Immature natural killer cell (primary cell): Measurements from ENCODE around the gene FNDC5. TPM values are rescaled to one million over a fixed set of nuclear protein-coding genes. Genes with fewer than 3 reads are reported as not detected.

Experiments
- DNase-seq, 3 donors: peaks; one replicate each; pipeline ENCODE4 v3.0.0; 2022; ENCODE audit warnings: mixed read lengths in 1 of 3
- H3K27ac Mint-ChIP-seq, 6 donors: one replicate each; pipeline ENCODE4 v1.8.0; 2020; ENCODE audit warnings: mixed read lengths in 6 of 6, mild to moderate bottlenecking in 5 of 6, inconsistent platforms in 4 of 6, moderate library complexity in 3 of 6
- H3K27me3 Mint-ChIP-seq, 3 donors: one replicate each; pipeline ENCODE4 v1.8.0; 2020 to 2021; ENCODE audit warnings: low read depth in 3 of 3, mild to moderate bottlenecking in 3 of 3, mixed read lengths in 3 of 3, moderate library complexity in 3 of 3, inconsistent platforms in 1 of 3
- H3K36me3 Mint-ChIP-seq, 3 donors: one replicate each; pipeline ENCODE4 v1.8.0; 2020; ENCODE audit warnings: mixed read lengths in 3 of 3, inconsistent platforms in 2 of 3, mild to moderate bottlenecking in 2 of 3
- H3K4me1 Mint-ChIP-seq, 2 donors: one replicate each; pipeline ENCODE4 v1.8.0; 2020; ENCODE audit warnings: inconsistent platforms in 2 of 2, mild to moderate bottlenecking in 2 of 2, mixed read lengths in 2 of 2, moderate library complexity in 1 of 2
- H3K4me3 Mint-ChIP-seq, 5 donors: one replicate each; pipeline ENCODE4 v1.8.0; 2020; ENCODE audit warnings: mild to moderate bottlenecking in 5 of 5, mixed read lengths in 5 of 5, inconsistent platforms in 3 of 5, moderate library complexity in 3 of 5
- H3K9me3 Mint-ChIP-seq, 6 donors: one replicate each; pipeline ENCODE4 v1.8.0; 2020; ENCODE audit warnings: mild to moderate bottlenecking in 6 of 6, mixed read lengths in 6 of 6, inconsistent platforms in 4 of 6, moderate library complexity in 3 of 6
- polyA plus RNA-seq, 3 donors: library from polyadenylated mRNA; unstranded; fragments of 300-500 nt; fragmentation: Illumina TruSeq; gene quantifications; one replicate each; pipeline ENCODE4 v1.2.3, GENCODE V29; 2021

FNDC5 gene
- polyA plus RNA-seq, 3 donors from 2014 or later: not detected

- H3K9me3 Mint-ChIP-seq: no peaks in the 10 kb centered on the region
- H3K4me1 Mint-ChIP-seq: peaks cover 11 to 15% of the 10 kb centered on the region in 2 donors
- H3K4me3 Mint-ChIP-seq: peak overlapping the region; percentile 73 to 80 (median 75)
- no peak for DNase-seq
- H3K27ac Mint-ChIP-seq: peak overlapping the region in 1 of 6 donors; percentile 32
- H3K27me3 Mint-ChIP-seq: peaks cover 10 to 19% (median 17%) of the 10 kb centered on the region in 3 donors
- peaks cover 7 to 15% (median 10%) of the 10 kb centered on the region in 3 donors for H3K36me3 Mint-ChIP-seq
These were observed 866 bp upstream of the FNDC5 start for GRCh38 chr1:32871364-32872191.

DNA sequence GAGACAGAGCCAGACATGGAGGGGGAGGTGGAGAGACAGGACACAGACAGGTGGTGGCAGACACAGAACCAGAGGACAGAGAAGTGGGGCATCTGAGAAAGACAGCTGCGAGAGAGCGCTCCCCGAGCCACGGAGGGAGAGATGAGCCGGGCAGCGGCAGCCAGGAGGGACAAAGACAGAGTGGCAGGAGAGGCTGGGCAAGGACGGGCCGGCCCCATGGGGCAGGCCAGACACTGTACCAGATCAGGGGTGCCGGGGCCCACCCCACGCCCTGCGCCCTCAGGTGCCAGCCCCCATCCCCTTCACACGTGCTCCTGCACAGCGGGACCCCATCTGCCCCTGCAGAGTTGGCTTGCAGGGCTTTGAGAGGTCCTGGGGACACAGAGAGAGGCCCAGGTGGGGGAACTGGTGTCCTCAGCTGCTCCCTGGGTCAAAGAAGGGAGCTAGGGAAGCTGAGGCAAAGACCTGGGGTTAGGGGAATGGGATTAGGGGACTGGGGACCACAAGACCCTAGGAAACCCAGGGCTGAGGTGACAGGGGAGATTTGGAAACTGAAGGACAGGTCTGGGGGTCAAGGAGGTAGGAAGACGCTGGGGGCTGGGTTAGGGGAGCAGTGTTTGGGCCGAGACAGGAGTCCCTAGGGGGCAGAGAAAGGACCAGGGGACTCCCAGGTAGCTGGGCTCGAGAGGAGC is 643 bp downstream of the FNDC5 start:
- Mint-ChIP-seq H3K27me3 (peaks cover 10 to 19% (median 16%) of the 10 kb centered on the region in 3 donors), H3K4me3 (peak overlapping the region; percentile 63 to 81 (median 71)), H3K4me1 (peaks cover 11 to 15% of the 10 kb centered on the region in 2 donors), H3K9me3 (no peaks in the 10 kb centered on the region), H3K36me3 (peaks cover 7 to 15% (median 14%) of the 10 kb centered on the region in 3 donors), H3K27ac (no peak overlapping the region)
- DNase-seq: no peak

DNA sequence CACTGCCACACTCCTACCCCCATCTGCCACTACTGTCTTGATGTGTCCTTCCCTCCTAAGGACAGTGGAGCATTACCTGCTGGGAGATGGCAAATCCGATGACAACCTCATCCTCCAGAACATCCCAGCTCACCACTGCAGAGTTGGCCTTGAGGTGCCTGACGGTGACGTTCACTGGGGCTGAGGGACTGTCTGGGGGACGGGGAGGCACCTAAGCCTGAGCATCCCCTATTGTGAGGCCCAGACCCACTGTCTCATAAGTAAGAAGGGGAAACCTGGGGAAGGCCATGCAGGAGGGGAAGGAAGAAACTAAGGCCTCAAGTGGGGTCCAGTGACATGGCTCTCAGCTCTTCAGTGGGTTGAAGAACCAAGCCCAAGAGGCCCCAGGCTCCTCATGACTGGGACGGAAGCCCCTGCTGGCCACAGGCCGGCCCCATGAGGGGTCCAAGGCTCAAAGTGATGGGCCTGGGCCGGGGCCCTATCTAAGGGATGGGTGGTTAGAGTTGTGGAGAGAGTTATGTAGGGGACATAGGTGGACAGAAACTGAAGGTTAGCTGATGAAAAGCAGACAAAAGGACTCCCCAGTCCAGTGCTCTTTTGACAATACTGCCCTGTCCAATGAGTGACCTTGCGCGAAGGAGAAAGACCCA is 1.8 kb downstream of the FNDC5 start:
- peak overlapping the region; percentile 23 to 74 (median 70) for H3K4me3 Mint-ChIP-seq
- H3K36me3 Mint-ChIP-seq: peaks cover 7 to 15% (median 14%) of the 10 kb centered on the region in 3 donors
- DNase-seq: no peak
- no peaks in the 10 kb centered on the region for H3K9me3 Mint-ChIP-seq
- H3K27ac Mint-ChIP-seq: peak overlapping the region in 1 of 6 donors; percentile 19
- peaks cover 10 to 18% (median 16%) of the 10 kb centered on the region in 3 donors for H3K27me3 Mint-ChIP-seq
- peaks cover 11 to 15% of the 10 kb centered on the region in 2 donors for H3K4me1 Mint-ChIP-seq

DNA sequence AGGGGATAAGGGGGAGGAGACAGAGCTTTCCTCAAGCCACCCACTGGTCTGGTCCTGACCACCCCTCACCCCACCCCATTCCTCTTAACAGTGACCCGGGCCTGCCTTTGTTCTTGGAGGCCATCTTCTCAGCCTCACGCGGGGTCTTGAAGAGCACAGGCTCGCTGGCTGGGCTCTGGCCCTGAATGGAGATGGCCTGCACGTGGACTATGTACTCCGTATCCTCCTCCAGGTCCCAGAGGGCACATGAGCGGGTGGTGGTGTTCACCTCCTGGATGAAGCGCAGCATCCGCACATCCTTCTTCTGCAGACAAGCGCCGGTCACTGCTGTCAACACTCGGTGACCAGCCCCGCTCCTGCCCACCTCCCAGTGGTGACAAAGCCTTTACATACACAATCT is 2.6 kb downstream of the FNDC5 start:
- H3K27me3 Mint-ChIP-seq: peaks cover 10 to 18% (median 16%) of the 10 kb centered on the region in 3 donors
- peaks cover 11 to 15% of the 10 kb centered on the region in 2 donors for H3K4me1 Mint-ChIP-seq
- H3K36me3 Mint-ChIP-seq: peaks cover 7 to 15% (median 14%) of the 10 kb centered on the region in 3 donors
- DNase-seq: no peak
- no peaks in the 10 kb centered on the region for H3K9me3 Mint-ChIP-seq
- H3K27ac Mint-ChIP-seq: no peak overlapping the region
- H3K4me3 Mint-ChIP-seq: no peak overlapping the region

GRCh38 chr1:32867671-32868070 is 3.0 kb downstream of the FNDC5 start:
- no peaks in the 10 kb centered on the region for H3K9me3 Mint-ChIP-seq
- H3K36me3 Mint-ChIP-seq: peaks cover 11 to 18% (median 15%) of the 10 kb centered on the region in 3 donors
- no peak overlapping the region for H3K4me3 Mint-ChIP-seq
- no peak for DNase-seq
- no peak overlapping the region for H3K27ac Mint-ChIP-seq
- H3K4me1 Mint-ChIP-seq: peaks cover 11 to 14% of the 10 kb centered on the region in 2 donors
- H3K27me3 Mint-ChIP-seq: peaks cover 9 to 16% (median 13%) of the 10 kb centered on the region in 3 donors

GRCh38 chr1:32867151-32867550 is 3.6 kb downstream of the FNDC5 start:
- Mint-ChIP-seq H3K9me3 (no peaks in the 10 kb centered on the region), H3K36me3 (peaks cover 11 to 22% (median 15%) of the 10 kb centered on the region in 3 donors), H3K27me3 (peaks cover 7 to 15% (median 12%) of the 10 kb centered on the region in 3 donors), H3K27ac (no peak overlapping the region), H3K4me1 (peaks cover 11 to 12% of the 10 kb centered on the region in 2 donors), H3K4me3 (no peak overlapping the region)
- DNase-seq: no peak

- Mint-ChIP-seq H3K4me3 (no peak overlapping the region), H3K9me3 (no peaks in the 10 kb centered on the region), H3K4me1 (peaks cover 5 to 7% of the 10 kb centered on the region in 2 donors), H3K27ac (no peak overlapping the region), H3K36me3 (peaks cover 11 to 28% (median 15%) of the 10 kb centered on the region in 3 donors), H3K27me3 (peaks cover 6 to 7% (median 6%) of the 10 kb centered on the region in 3 donors)
- DNase-seq: no peak
These were observed 4.9 kb downstream of the FNDC5 start for GRCh38 chr1:32865639-32866405.

- Mint-ChIP-seq H3K27ac (peak overlapping the region in 2 of 6 donors; percentile 9 to 35), H3K36me3 (peaks cover 11 to 28% (median 18%) of the 10 kb centered on the region in 3 donors)
These were observed 6.2 kb downstream of the FNDC5 start for GRCh38 chr1:32864375-32865019.

DNA sequence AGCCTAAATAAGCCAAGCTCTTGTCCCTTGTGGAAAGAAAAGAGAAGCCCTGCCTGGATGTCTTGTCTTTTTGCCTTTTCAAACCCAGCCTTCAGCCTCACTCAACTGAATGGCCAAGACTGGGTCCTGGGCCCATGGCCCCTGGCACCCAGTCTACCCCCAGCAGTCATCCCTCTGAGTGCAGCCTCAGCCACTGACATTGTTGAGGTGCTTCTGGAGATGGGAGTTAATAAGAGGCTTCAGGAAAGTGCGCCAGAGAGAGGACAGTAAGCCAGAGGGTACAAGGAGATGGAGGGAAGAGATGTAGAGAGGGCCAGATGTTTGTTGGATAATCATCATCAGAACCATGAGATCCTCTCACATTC is 6.8 kb downstream of the FNDC5 start:
- Mint-ChIP-seq H3K4me3 (no peak overlapping the region), H3K9me3 (no peaks in the 10 kb centered on the region), H3K27ac (peak overlapping the region in 2 of 6 donors; percentile 20 to 69), H3K4me1 (peaks cover 0 to 7% of the 10 kb centered on the region in 2 donors), H3K36me3 (peaks cover 10 to 32% (median 15%) of the 10 kb centered on the region in 3 donors), H3K27me3 (peaks cover 0 to 2% (median 0%) of the 10 kb centered on the region in 3 donors)
- no peak for DNase-seq

More at GRCh38 chr1:32864375-32865019, 6.2 kb downstream of the FNDC5 start:
- peaks cover 0 to 7% of the 10 kb centered on the region in 2 donors for H3K4me1 Mint-ChIP-seq
- no peak for DNase-seq
- no peaks in the 10 kb centered on the region for H3K9me3 Mint-ChIP-seq
- H3K27me3 Mint-ChIP-seq: peaks cover 0 to 4% (median 1%) of the 10 kb centered on the region in 3 donors
- H3K4me3 Mint-ChIP-seq: no peak overlapping the region

DNA sequence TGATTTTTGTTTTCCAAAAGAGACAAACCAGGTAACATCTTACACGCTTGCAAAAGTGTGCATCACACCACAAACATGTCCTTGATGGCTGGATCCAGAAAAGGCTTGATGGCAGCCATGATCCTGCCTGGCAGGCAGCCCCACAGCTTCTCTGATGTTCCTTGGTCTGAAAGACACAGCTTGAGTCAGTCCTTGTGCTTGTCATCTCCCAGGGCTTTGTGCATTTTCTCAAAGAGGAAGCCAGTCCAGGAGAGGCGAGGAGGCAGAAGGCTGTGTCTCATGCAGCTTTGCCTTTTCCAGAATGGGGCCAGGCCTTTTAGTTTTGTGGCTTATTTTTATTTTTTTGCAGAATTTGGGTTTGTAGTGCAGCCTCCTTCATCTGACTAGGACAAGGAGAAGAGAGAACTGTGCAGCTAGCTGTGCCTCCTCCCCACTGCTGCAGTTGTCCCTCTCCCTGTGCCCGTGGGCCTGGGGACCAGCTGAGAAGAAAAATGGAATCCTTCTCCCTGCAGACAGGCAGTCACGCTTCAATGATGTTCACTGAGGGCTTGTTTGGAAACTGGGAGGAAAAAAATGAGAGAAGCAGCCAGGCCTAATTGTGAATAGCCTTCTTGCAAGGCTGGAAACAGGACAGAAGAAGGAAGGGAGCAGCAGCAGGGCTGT is 7.4 kb downstream of the FNDC5 start:
- Mint-ChIP-seq H3K27ac (peak overlapping the region in 5 of 6 donors; percentile 20 to 69 (median 36)), H3K4me3 (no peak overlapping the region), H3K36me3 (peaks cover 5 to 31% (median 10%) of the 10 kb centered on the region in 3 donors), H3K27me3 (peaks cover 0 to 2% (median 0%) of the 10 kb centered on the region in 3 donors), H3K9me3 (no peaks in the 10 kb centered on the region), H3K4me1 (peaks cover 0 to 7% of the 10 kb centered on the region in 2 donors)
- DNase-seq: no peak

DNA sequence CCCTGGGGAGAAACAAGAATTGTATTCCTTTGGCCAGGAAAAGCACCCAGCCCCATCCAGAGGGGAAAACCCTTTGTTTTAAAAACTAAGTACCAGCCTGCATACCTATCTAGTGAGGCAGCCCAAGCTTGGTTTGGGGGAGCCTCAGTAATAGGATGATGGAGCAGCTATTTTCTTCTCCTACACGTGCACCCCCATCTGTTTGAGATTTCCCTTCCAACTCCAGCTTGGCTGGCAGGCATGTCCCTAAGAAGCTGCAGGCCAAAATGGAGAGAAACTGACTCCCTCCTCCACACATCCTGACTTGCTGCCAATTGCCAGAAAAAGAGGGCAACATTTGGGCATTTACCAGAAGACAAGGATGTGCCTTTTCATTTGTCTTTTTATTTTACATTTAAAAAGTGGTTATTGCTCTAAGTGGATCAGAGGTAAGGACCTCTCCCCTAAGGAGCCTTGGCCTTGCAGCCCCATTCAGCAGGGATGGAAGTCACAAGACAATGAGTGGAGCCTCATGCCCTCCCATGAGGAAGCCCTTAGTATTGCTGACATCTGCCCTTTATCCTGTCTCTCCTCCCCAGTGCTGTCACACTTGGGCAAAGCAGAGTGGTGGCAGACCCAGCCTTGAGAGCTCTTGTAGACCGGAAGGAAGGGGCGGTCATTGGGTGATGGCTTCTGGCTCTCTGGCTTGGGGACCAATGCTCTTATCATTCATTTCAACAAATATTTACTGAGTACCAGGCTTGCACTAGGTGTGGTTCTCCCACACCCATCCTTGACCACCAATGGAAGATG is 8.6 kb downstream of the FNDC5 start:
- H3K4me3 Mint-ChIP-seq: no peak overlapping the region
- peaks cover 7 to 38% (median 7%) of the 10 kb centered on the region in 3 donors for H3K36me3 Mint-ChIP-seq
- H3K27me3 Mint-ChIP-seq: peaks cover 0 to 2% (median 0%) of the 10 kb centered on the region in 3 donors
- H3K4me1 Mint-ChIP-seq: peaks cover 0 to 7% of the 10 kb centered on the region in 2 donors
- H3K27ac Mint-ChIP-seq: peak overlapping the region; percentile 21 to 71 (median 41)
- H3K9me3 Mint-ChIP-seq: no peaks in the 10 kb centered on the region
- no peak for DNase-seq
